ENCODE measurements around the gene ATP13A2. TPM values are rescaled to one million over a fixed set of nuclear protein-coding genes. Genes with fewer than 3 reads are reported as not detected.
A peak's percentile ranks its signal among the peaks of the same experiment; 100 is the strongest.
"Not testable (repeated sequence)": the region's sequence is repeated elsewhere in the genome, so short reads cannot be mapped to it uniquely, and the experiment has no call there.

Gene ATP13A2
- total RNA-seq, 1 experiment from 2014 or later: 28.6 TPM

GRCh38 chr1:16960560-16961296 is 51.0 kb downstream of the ATP13A2 start:
- Histone ChIP-seq H3K9me3 (no peaks in the 10 kb centered on the region), H3K36me3 (no peaks in the 10 kb centered on the region), H3K27me3 (no peaks in the 10 kb centered on the region), H3K4me3 (peak overlapping the region; percentile 34)
- peak; percentile 88 for DNase-seq

DNA sequence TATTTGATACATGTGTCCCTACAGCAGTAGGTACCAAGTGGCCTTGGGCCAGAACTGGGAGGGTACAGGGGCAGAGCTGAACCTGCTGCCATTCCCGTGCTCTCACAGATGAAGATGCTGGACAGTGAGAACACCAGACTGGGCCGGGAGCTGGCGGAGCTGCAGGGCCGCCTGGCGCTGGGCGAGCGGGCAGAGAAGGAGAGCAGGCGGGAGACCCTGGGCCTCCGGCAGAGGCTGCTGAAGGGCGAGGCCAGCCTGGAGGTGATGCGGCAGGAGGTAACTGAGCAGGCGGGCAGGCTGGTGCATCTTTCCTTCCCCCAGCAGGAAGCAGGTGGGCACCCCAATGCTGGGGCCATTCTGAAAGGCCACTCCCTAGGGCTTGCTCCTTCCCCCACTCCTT is 53.3 kb downstream of the ATP13A2 start:
- Histone ChIP-seq H3K27me3 (no peaks in the 10 kb centered on the region), H3K36me3 (no peaks in the 10 kb centered on the region), H3K4me3 (no peak overlapping the region), H3K9me3 (no peaks in the 10 kb centered on the region)
- no peak for DNase-seq

DNA sequence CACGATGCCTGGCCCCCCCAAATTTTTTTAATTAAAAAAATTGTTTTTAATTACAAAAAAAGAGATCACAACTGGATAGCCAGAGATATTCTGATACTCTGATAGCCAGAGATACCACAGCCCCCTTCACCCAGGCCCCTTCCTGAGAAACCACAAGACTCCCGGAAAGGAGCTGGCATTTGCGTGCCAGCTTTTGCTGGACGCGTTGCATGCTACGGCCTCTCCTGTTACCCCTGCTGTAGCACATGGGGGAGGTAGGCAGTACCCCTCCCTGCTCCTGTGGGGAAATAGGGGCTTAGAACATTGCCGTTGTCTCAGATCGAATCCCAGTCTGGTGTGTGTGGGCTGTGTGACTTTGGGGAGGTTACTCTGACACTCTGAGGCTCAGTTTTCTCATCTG is 54.0 kb downstream of the ATP13A2 start:
- Histone ChIP-seq H3K27me3 (no peaks in the 10 kb centered on the region), H3K9me3 (no peaks in the 10 kb centered on the region), H3K4me3 (no peak overlapping the region), H3K36me3 (no peaks in the 10 kb centered on the region)
- no peak for DNase-seq

- Histone ChIP-seq H3K36me3 (no peaks in the 10 kb centered on the region), H3K27me3 (no peaks in the 10 kb centered on the region)
- DNase-seq: no peak
These were observed 55.0 kb downstream of the ATP13A2 start for GRCh38 chr1:16956775-16957174.

GRCh38 chr1:16955186-16955585 is 56.5 kb downstream of the ATP13A2 start:
- no peaks in the 10 kb centered on the region for H3K9me3 ChIP-seq
- no peak for DNase-seq
- no peak overlapping the region for H3K4me3 ChIP-seq

More at GRCh38 chr1:16956775-16957174, 55.0 kb downstream of the ATP13A2 start:
- Histone ChIP-seq H3K9me3 (no peaks in the 10 kb centered on the region), H3K4me3 (no peak overlapping the region)

DNA sequence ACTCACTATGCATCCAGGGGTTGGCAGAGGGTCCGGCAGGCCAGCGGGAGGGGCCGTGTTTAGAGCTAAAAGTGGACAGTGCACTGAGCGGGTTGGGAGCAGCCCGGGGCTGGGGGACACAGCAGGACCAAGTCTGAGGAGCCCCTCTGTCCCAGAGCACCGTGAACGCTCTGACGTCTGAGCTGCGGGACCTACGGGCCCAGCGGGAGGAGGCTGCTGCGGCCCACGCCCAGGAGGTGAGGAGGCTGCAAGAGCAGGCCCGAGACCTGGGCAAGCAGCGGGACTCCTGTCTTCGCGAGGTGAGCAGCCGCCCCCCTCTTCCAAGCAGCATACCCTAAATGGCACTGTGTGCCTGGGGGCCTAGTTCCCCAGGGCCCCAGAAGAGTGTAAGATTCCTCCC is 57.1 kb downstream of the ATP13A2 start:
- Histone ChIP-seq H3K9me3 (no peaks in the 10 kb centered on the region), H3K36me3 (no peaks in the 10 kb centered on the region), H3K27me3 (no peaks in the 10 kb centered on the region), H3K4me3 (no peak overlapping the region)
- no peak for DNase-seq

More at GRCh38 chr1:16955186-16955585, 56.5 kb downstream of the ATP13A2 start:
- Histone ChIP-seq H3K36me3 (no peaks in the 10 kb centered on the region), H3K27me3 (no peaks in the 10 kb centered on the region)

GRCh38 chr1:16952376-16952775 is 59.4 kb downstream of the ATP13A2 start:
- DNase-seq: not testable (repeated sequence)

DNA sequence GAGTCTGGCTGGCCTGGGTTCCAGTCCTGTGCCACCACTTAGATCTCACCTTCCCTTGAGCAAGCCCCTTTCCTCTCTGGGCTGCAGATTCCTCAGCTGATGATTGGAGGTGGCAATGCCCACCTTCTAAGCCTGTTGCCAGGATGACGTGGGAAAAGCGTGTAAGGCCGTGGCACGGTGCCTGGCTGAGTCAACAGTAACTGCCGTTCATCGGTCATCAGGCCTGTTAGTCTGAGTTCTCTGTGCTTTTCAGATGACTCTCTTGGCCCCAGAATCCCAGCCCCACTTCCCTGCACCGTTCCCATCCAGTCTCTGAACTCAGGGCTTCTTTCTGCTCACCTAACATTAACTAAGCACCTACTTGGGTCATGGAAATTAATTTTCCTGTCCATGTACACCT is 62.7 kb downstream of the ATP13A2 start:
- not testable (repeated sequence) for H3K4me3 ChIP-seq, H3K36me3 ChIP-seq, H3K9me3 ChIP-seq, H3K27me3 ChIP-seq
- peak; percentile 89 for DNase-seq

More at GRCh38 chr1:16952376-16952775, 59.4 kb downstream of the ATP13A2 start:
- not testable (repeated sequence) for H3K36me3 ChIP-seq, H3K27me3 ChIP-seq, H3K9me3 ChIP-seq, H3K4me3 ChIP-seq

DNA sequence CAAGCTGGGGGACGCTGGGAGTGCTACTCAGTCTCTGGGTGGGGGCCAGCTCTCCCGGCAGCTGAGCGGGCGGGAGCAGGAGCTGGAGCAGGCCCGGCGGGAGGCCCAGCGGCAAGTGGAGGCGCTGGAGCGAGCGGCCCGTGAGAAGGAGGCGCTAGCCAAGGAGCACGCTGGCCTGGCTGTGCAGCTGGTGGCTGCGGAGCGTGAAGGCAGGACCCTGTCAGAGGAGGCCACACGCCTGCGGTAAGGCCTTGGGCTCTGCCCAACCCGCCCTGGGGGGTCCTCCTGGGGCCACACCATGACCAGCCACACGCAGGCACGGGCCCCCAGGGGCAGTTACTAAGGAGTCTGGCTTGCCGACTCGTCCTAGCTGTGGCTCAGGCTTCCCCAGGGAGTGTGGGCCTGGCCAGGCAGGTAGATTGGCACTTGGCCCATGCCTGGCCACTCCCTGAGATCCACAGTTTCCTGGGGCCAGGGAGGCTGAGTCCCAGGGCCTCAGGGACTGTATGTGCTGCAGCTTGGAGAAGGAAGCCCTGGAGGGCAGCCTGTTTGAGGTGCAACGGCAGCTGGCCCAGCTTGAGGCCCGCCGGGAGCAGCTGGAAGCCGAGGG is 63.3 kb downstream of the ATP13A2 start:
- not testable (repeated sequence) for H3K9me3 ChIP-seq, H3K36me3 ChIP-seq, H3K4me3 ChIP-seq, H3K27me3 ChIP-seq
- peak; percentile 85 for DNase-seq

DNA sequence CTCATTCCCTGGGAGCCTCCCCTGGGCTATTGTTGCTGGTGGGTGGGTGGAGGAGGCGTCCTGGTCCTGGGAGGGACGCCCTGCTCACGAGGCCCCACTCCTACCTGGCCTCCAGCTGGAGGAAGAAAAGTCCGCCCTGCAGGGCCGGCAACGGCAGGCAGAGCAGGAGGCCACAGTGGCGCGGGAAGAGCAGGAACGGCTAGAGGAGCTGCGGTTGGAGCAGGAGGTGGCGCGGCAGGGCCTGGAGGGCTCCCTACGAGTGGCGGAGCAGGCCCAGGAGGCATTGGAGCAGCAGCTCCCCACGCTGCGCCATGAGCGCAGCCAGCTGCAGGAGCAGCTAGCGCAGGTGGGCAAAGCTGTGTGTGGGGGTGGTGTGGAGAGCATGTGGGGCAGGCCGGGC is 65.1 kb downstream of the ATP13A2 start:
- H3K27me3 ChIP-seq: no peaks in the 10 kb centered on the region
- DNase-seq: no peak

DNA sequence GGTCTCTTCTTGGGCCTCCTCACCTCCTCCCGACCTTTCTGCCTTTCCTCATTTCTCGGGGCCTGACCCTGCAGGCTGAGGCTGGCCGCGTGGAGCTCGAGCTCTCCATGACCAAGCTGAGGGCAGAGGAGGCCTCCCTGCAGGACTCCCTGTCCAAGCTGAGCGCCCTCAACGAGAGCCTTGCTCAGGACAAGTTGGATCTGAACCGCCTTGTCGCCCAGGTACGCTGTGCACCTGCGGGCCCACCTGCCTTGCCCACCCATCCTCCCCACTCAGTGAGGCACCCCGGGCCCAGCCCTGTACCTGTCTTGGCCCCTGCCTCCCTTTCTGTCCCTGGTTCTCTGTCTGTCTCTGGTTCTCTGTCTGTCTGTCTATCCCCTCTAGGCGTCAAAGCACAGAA is 65.5 kb downstream of the ATP13A2 start:
- not testable (repeated sequence) for H3K36me3 ChIP-seq, H3K4me3 ChIP-seq, H3K9me3 ChIP-seq, DNase-seq, H3K27me3 ChIP-seq

More for the DNA sequence above, 65.1 kb downstream of the ATP13A2 start:
- Histone ChIP-seq H3K36me3 (no peaks in the 10 kb centered on the region), H3K4me3 (no peak overlapping the region), H3K9me3 (no peaks in the 10 kb centered on the region)

GRCh38 chr1:16945512-16945911 is 66.2 kb downstream of the ATP13A2 start:
- H3K27me3 ChIP-seq, H3K36me3 ChIP-seq, DNase-seq, H3K9me3 ChIP-seq, H3K4me3 ChIP-seq: not testable (repeated sequence)

GRCh38 chr1:16944038-16944437 is 67.7 kb downstream of the ATP13A2 start:
- Histone ChIP-seq H3K36me3 (no peaks in the 10 kb centered on the region), H3K4me3 (no peak overlapping the region), H3K27me3 (no peaks in the 10 kb centered on the region), H3K9me3 (no peaks in the 10 kb centered on the region)
- DNase-seq: no peak

- not testable (repeated sequence) for H3K9me3 ChIP-seq, H3K27me3 ChIP-seq, DNase-seq, H3K4me3 ChIP-seq, H3K36me3 ChIP-seq
These were observed 72.1 kb downstream of the ATP13A2 start for GRCh38 chr1:16939386-16940180.

DNA sequence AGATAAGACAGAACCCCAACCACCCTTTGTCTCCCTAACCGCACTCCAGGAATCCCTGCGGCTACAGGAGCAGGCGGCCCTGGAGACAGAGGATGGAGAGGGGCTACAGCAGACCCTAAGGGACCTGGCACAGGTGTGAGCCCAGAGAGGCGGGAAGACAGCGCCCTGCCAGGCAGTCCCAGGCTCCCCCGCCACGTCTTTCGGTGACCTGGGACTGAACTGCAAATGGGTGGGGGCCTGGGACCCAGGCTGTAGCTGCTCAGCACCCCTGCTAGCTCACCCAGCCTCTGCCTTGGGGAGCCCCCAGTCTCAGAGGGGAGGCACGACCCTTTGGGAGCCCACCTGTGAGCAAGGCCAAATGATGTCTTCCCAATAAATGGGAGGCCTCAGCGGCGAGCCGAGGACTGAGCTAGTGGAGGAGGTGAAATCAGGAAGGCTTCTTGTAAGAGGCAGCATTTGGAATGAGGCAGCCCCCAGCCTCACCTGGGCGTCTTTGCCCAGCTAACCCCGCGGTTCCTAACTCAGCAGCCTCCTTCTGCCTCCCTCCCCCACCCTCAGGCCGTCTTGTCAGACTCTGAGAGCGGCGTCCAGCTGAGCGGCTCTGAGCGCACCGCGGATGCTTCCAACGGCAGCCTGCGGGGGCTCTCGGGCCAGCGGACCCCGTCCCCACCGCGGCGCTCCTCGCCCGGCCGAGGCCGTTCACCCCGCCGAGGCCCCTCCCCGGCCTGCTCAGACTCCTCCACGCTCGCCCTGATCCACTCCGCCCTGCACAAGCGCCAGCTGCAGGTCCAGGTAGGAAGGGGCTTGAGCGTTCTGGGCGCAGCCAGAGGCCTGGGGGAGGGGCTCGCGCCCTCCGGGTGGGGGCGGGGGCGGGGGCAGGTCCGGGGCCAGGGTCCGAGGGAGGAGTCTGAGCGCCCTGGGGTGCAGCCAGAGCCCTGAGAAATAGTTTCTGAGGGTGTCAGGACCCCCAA is 73.1 kb downstream of the ATP13A2 start:
- Histone ChIP-seq H3K9me3 (no peaks in the 10 kb centered on the region), H3K27me3 (no peaks in the 10 kb centered on the region), H3K36me3 (no peaks in the 10 kb centered on the region), H3K4me3 (no peak overlapping the region)
- no peak for DNase-seq

- not testable (repeated sequence) for H3K4me3 ChIP-seq, H3K9me3 ChIP-seq, H3K36me3 ChIP-seq, H3K27me3 ChIP-seq, DNase-seq
These were observed 75.1 kb downstream of the ATP13A2 start for GRCh38 chr1:16936580-16936979.

Measured in MG63 (cell line).